ENCODE data around the gene POLRMT. TPM values are rescaled to one million over a fixed set of nuclear protein-coding genes. Genes with fewer than 3 reads are reported as not detected.

POLRMT gene
- total RNA-seq, 1 donor from 2014 or later = 53.6 TPM

DNA sequence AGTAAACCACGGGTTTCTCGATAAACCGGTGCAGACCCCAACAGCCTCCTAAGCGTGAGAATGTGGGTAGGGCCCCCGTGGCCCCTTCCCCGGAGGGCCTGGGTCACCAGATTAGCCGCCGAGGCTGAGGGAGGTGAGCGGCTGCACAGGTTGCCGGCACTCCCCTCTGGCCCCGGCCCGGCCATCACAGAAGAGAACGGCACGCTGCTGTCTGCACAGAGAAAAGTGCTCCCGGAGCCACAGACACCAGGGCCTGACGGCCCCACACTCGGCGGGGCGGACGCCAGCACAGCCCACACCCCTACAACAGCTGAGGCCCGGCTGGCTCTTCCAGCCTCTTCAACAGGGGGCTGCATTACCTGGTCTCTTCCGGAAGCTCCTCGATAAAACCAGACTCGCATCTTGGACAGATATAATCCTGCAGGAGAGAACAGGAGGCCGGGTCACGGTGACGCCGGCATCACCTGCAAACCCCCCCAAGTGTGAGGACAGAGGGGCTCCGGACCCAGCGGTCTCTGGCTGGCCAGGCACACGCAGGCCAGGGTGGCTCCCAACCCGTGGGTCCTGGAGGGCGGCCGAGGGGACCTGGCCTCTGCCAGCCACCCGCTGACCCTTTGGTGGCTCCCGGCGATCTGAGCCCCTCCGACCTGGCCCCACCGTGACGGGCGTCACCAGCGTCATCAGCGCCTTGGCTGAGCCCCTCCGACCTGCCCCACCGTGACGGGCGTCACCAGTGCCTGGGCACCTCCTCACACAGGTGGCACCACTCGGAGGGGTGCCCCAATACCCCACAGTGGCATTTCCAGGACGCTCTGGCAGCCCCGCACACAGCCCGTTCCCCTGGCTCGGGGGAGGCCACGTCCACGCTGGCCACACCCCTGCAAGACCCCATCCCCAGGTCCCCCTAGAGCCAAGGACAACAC is 19.4 kb upstream of the POLRMT start:
- TF ChIP-seq, protein P1, sequence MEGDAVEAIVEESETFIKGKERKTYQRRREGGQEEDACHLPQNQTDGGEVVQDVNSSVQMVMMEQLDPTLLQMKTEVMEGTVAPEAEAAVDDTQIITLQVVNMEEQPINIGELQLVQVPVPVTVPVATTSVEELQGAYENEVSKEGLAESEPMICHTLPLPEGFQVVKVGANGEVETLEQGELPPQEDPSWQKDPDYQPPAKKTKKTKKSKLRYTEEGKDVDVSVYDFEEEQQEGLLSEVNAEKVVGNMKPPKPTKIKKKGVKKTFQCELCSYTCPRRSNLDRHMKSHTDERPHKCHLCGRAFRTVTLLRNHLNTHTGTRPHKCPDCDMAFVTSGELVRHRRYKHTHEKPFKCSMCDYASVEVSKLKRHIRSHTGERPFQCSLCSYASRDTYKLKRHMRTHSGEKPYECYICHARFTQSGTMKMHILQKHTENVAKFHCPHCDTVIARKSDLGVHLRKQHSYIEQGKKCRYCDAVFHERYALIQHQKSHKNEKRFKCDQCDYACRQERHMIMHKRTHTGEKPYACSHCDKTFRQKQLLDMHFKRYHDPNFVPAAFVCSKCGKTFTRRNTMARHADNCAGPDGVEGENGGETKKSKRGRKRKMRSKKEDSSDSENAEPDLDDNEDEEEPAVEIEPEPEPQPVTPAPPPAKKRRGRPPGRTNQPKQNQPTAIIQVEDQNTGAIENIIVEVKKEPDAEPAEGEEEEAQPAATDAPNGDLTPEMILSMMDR (IDR thresholded peaks at IDR 0.05; ENCODE audit: unreplicated experiment) = no peak
- peaks cover 5% of the 10 kb centered on the region for H3K27me3 Mint-ChIP-seq (ENCODE audit: unreplicated experiment)
- no peak overlapping the region for H3K4me3 Mint-ChIP-seq (ENCODE audit: unreplicated experiment)
- H3K36me3 Mint-ChIP-seq (ENCODE audit: low read depth, unreplicated experiment) = peaks cover 4% of the 10 kb centered on the region
- no peak overlapping the region for H3K27ac Mint-ChIP-seq (ENCODE audit: unreplicated experiment)
- DNase-seq (ENCODE audit: low spot score) = no peak
- H3K4me1 Mint-ChIP-seq (ENCODE audit: unreplicated experiment) = no peaks in the 10 kb centered on the region
- H3K9me3 Mint-ChIP-seq (ENCODE audit: unreplicated experiment) = no peaks in the 10 kb centered on the region

DNA sequence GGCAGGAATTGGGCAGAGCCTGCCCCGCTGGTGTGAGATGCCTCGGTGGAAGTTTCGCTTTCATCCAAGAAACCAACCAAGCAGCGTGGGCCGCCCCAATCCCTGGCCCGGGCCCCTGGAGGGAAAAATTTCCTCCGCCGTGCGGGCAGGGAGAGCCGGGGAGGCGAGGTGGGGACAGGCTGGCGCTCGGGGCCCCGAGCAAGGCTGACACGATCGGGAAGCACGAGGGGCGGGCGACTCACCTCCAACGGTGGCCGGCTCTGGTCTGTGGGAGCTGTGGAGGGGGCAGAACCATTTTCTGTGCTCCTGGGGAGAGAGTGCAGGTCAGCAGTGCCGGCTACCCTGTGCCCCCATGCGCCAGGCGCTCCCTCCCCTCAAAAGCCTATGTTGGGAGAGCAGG is 18.7 kb upstream of the POLRMT start:
- Mint-ChIP-seq H3K36me3 (ENCODE audit: low read depth, unreplicated experiment) (peaks cover 4% of the 10 kb centered on the region), H3K4me1 (ENCODE audit: unreplicated experiment) (no peaks in the 10 kb centered on the region), H3K27me3 (ENCODE audit: unreplicated experiment) (peaks cover 5% of the 10 kb centered on the region), H3K27ac (ENCODE audit: unreplicated experiment) (no peak overlapping the region), H3K9me3 (ENCODE audit: unreplicated experiment) (no peaks in the 10 kb centered on the region), H3K4me3 (ENCODE audit: unreplicated experiment) (no peak overlapping the region)
- TF ChIP-seq, protein P1 (IDR thresholded peaks at IDR 0.05; ENCODE audit: unreplicated experiment) = no peak
- no peak for DNase-seq (ENCODE audit: low spot score)

DNA sequence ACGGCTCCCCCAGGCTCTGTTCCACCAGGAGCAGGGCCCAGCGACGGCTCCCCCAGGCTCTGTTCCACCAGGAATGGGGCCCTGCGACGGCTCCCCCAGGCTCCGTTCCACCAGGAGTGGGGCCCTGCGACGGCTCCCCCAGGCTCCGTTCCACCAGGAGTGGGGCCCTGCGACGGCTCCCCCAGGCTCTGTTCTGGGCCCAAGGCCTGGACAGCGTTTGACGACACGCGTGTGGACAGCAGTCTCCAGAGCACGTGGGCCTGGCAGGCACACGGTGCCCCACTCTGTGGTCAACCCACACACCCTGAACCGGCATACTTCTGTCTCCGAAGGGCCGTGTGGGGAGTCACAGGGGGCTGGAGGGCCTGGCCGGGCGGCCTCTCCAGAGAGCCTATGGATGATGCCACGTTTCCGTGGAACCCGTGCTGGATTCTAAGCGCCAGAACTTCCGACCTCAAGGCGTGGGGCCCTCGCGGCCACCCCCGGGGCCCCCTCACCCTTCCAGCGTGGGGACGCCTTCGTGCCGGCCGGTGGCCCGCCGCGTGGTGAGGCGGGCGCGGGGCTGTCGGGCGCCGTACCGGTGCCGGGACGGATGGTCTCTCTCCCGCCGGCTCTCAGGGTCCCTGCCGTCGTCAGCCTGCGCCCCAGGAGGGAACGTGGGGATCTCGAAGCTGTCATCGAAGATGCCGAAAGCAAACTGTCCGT is 17.9 kb upstream of the POLRMT start:
- peaks cover 3% of the 10 kb centered on the region for H3K27me3 Mint-ChIP-seq (ENCODE audit: unreplicated experiment)
- peaks cover 4% of the 10 kb centered on the region for H3K36me3 Mint-ChIP-seq (ENCODE audit: low read depth, unreplicated experiment)
- no peak overlapping the region for H3K27ac Mint-ChIP-seq (ENCODE audit: unreplicated experiment)
- DNase-seq (ENCODE audit: low spot score) = no peak
- TF ChIP-seq, protein P1 (IDR thresholded peaks at IDR 0.05; ENCODE audit: unreplicated experiment) = no peak
- H3K9me3 Mint-ChIP-seq (ENCODE audit: unreplicated experiment) = no peaks in the 10 kb centered on the region
- H3K4me1 Mint-ChIP-seq (ENCODE audit: unreplicated experiment) = no peaks in the 10 kb centered on the region
- no peak overlapping the region for H3K4me3 Mint-ChIP-seq (ENCODE audit: unreplicated experiment)

DNA sequence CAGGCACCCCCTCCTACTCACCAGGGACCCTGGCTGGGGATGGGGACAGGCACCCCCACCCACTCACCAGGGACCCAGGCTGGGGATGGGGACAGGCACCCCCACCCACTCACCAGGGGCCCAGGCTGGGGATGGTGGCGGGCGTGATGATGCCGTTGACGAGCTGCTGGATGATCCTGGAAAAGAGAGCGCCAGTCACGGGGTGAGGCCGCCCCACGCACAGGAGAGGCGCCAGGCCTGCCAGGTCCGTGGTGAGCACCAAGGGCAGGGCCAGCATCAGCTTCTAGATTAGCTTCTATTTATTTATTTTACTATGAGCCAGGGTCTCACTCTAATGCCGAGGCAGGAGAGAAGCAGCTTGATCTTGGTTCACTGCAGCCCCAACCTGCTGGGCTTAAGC is 16.8 kb upstream of the POLRMT start:
- H3K27me3 Mint-ChIP-seq (ENCODE audit: unreplicated experiment) = peaks cover 3% of the 10 kb centered on the region
- H3K4me3 Mint-ChIP-seq (ENCODE audit: unreplicated experiment) = no peak overlapping the region
- TF ChIP-seq, protein P1 (IDR thresholded peaks at IDR 0.05; ENCODE audit: unreplicated experiment) = no peak
- DNase-seq (ENCODE audit: low spot score) = no peak
- no peak overlapping the region for H3K27ac Mint-ChIP-seq (ENCODE audit: unreplicated experiment)
- no peaks in the 10 kb centered on the region for H3K4me1 Mint-ChIP-seq (ENCODE audit: unreplicated experiment)
- H3K9me3 Mint-ChIP-seq (ENCODE audit: unreplicated experiment) = no peaks in the 10 kb centered on the region
- no peaks in the 10 kb centered on the region for H3K36me3 Mint-ChIP-seq (ENCODE audit: low read depth, unreplicated experiment)
